ENCODE measurements around the gene PHF21A.
A peak's percentile ranks its signal among the peaks of the same experiment; 100 is the strongest.
"Not testable (repeated sequence)": the region's sequence is repeated elsewhere in the genome, so short reads cannot be mapped to it uniquely, and the experiment has no call there.

Gene PHF21A

GRCh38 chr11:45918331-45918941 lies 202.8 kb downstream of the PHF21A start:
- peak; percentile 73 for DNase-seq

- DNase-seq: peak; percentile 96
These were observed 203.5 kb downstream of the PHF21A start, which contains the start of gene PEX16 for GRCh38 chr11:45917623-45918330. TSS of gene PEX16 (minus strand) at chr11:45917877. CDS start at chr11:45917811, 66 bp downstream.

GRCh38 chr11:45917286-45917622 lies 204.0 kb downstream of the PHF21A start:
- no peak for DNase-seq

DNA sequence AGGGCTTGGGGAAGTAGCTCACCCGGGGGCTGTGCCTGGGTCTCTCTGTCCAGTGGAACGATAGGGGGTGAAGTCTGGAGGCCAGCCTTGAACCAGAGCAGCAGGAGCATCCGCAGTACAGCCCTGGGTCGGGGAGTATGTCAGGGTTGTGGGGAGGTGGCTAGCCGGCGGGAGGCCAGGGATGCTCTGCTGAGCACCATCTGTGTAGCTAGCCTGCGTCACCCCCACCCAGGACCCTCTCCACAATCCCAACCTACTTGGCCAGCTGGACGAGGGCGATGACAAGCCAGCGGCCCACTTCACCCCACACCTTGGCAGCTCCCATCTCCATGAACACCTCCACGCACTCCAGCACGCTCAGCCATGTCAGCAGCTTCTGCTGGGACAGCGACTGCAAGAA lies 205.8 kb downstream of the PHF21A start:
- DNase-seq: no peak

GRCh38 chr11:45913942-45914635 lies 207.2 kb downstream of the PHF21A start:
- DNase-seq: no peak

DNA sequence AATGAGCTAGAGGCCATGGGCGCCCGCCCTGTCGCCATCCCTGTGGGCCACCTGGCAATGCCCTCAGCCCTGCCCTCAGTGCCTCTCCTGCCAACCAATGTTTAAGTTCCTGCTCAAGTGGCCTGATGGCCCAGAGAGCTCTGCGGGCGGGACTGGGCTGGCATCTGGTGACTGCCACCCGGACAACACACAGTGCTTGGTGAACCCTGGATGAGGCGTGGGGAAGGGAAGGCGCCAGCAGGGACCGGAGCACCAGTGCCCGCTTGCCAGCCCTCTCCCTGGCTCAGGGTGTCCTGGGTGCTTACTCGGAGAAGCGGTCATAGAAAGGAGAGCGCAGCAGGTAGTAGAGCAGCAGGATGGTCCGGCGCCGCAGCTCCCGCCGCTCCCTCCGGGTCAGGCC lies 207.7 kb downstream of the PHF21A start:
- DNase-seq: no peak

- no peak for DNase-seq
These were observed 210.6 kb downstream of the PHF21A start for GRCh38 chr11:45910623-45911022.

DNA sequence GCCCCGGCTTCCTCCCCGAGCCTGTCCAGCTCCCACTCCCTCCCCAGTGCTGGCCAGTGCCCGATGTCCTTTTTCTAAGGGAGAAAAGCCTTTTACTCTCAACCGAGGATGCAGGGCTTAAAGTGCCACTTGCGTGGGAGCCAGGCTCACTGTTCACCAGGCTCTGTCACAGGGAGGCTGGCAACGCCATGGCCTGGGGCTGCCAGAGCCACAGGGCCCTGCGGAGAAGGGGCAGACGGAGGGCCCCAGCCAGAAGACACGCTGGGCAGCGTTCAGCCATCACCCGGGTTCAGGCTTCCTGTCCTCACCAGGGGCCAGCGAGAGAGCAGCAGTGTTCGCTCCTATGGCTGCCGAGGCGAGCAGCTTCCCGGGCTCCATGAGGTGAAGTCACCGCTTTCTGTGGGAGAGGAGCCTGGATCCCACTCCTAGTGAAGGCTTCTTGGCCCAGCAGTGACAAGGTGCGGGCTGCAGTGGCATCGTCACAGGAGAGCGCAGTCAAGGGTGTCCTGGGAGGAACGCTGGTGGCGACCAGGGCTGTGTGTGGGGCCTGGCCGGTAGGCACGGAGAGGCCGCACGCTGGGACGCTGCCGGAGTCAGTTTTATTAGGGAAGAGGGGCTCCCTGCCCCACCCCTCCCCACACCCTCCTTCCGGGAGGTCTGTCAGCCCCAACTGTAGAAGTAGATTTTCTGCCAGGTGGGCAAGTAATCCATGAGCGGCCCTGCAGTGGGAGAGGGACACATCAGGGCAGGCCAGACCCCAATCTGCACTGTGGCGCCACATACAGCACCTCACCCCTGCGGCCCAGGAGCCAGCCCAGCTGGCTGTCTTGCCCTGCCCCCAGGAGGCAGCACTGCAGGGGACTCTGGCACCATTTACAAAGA lies 211.4 kb downstream of the PHF21A start:
- DNase-seq: no peak

DNA sequence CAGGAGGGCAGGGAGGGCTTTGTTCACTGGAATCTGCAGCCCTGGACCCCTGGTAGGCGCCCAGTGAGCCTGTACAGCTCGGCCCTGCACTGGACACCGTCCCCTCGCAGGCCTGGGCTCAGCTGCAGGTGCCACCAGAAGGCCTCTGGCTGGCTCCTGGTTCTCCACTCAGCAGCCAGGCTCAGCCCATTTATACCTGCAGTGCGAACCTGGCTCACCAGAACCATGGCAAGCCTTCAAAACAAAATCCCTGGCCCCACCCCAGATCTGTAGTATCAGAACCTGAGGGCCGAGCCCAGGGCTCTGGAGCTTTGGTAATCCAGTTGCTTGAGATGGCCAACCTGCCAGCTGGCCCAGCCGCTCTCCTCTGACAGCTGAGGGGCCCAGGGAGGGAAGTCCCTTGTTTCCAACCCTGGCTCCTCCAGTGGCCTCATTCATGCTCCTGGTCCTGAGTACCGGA lies 213.3 kb downstream of the PHF21A start:
- no peak for DNase-seq

DNA sequence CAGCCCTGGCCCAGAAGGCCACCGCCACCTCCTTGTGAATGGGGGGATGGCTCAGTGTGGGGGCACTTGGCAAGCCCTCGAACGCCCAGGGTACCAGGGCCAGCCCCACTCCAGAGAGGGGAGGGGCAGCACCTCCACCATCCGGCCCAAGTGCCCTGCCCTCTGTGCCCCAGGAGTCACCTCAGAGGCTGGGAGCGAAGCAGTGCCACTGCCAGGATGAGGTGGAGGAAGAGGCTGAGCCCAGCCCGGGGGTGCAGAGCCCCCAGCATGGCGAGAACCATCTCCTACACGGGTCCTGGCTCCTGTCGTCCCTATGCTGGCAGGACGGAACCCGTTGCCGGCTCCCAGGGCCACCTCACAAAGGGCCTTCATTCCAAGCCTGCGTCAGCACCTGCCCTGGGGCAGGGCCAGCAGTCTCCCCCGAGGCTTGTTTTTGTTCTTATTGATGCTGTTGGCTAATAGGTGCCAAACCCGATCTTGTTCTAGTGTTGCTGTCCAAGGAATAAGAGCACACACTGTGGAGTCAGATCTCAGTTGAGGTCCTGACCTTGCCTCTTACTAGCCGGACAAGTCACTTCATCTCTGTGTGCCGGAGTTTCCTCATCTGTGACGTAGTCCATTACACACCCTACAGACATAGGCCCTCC lies 214.2 kb downstream of the PHF21A start, which contains the start of gene FREY1:
Gene FREY1, minus strand, starts transcription at position 307 of the 647 bp plus-strand sequence. Its CDS starts 26 bp downstream, at position 281.
- no peak for DNase-seq

DNA sequence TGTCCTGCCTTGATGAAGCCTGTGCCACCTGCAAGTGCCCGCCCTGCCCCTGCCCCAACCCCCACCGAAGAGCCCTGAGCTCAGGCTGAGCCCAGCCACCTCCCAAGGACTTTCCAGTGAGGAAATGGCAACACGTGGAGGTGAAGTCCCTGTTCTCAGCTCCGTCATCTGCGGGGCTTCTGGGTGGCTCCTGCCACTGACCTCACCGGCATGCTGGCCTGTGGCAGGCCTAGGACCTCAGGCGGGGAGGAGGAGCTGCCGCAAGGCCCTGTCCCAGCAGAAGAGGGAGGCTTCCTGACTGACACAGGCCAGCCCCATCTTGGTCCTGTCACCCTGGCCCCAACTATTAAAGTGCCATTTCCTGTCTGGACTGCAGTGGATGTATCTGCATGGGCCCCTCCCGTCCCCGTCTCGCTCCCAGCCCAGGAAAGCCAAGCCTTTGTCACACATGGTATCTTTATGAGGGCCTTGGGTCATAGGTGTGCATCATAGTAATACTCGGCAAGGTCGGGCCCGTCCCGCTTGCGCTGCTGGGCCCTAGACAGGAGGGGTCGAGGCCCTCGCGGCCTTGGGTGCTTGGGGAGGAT lies 215.1 kb downstream of the PHF21A start:
- no peak for DNase-seq

GRCh38 chr11:45905576-45905975 lies 215.7 kb downstream of the PHF21A start:
- not testable (repeated sequence) for DNase-seq

DNA sequence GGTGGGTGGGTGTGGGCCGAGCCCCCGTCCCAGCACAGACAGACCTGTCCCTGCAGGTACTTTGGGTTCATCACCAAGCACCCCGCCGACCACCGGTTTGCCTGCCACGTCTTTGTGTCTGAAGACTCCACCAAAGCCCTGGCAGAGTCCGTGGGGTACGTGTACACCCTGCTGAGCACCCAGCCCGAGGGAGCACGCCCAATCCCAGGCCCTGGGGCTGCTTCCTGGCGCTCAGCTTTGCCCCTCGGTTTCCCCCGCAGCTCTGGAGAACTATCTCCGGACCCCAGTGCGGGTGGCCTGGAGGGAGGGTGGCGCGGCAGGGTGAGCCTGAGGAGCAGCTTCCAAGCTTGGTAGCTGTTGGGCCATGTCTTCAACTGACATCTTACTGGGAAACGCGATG lies 216.2 kb downstream of the PHF21A start:
- no peak for DNase-seq

DNA sequence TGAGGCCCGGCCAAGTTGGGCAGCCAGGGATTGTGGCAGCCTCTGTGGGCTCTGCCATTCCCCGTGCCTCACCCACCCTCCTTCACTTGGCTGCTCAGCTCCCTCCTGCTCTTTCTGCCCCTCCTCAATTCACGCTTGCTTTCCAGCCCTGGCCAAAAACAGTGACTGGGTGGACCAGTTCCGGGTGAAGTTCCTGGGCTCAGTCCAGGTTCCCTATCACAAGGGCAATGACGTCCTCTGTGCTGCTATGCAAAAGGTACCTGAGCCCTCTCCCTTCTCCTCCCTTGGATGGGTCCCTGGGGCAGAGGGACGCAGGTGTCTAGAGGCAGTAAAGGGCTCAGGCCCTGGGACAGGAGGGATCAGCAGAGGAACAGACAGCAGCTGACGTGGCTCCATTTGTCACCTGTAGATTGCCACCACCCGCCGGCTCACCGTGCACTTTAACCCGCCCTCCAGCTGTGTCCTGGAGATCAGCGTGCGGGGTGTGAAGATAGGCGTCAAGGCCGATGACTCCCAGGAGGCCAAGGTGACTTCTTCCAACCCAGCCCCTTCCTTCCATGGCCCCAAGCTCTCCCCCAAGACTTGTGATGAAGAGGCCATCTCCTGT lies 216.8 kb downstream of the PHF21A start:
- no peak for DNase-seq

DNA sequence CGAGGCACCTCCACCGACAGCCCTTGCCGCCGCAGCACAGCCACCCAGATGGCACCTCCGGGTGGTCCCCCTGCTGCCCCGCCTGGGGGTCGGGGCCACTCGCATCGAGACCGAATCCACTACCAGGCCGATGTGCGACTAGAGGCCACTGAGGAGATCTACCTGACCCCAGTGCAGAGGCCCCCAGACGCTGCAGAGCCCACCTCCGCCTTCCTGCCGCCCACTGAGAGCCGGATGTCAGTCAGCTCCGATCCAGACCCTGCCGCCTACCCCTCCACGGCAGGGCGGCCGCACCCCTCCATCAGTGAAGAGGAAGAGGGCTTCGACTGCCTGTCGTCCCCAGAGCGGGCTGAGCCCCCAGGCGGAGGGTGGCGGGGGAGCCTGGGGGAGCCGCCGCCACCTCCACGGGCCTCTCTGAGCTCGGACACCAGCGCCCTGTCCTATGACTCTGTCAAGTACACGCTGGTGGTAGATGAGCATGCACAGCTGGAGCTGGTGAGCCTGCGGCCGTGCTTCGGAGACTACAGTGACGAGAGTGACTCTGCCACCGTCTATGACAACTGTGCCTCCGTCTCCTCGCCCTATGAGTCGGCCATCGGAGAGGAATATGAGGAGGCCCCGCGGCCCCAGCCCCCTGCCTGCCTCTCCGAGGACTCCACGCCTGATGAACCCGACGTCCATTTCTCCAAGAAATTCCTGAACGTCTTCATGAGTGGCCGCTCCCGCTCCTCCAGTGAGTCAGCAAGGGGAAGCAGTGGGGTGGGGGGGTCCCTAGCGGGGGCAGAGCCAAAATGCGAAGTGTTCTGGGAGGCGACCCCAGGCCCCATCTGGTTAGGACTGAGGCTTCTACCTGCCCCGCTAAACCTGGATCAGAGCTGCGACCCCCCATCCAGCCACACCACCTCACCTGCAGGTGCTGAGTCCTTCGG lies 218.5 kb downstream of the PHF21A start:
- no peak for DNase-seq

- no peak for DNase-seq
These were observed 219.6 kb downstream of the PHF21A start for GRCh38 chr11:45901626-45902025.

DNA sequence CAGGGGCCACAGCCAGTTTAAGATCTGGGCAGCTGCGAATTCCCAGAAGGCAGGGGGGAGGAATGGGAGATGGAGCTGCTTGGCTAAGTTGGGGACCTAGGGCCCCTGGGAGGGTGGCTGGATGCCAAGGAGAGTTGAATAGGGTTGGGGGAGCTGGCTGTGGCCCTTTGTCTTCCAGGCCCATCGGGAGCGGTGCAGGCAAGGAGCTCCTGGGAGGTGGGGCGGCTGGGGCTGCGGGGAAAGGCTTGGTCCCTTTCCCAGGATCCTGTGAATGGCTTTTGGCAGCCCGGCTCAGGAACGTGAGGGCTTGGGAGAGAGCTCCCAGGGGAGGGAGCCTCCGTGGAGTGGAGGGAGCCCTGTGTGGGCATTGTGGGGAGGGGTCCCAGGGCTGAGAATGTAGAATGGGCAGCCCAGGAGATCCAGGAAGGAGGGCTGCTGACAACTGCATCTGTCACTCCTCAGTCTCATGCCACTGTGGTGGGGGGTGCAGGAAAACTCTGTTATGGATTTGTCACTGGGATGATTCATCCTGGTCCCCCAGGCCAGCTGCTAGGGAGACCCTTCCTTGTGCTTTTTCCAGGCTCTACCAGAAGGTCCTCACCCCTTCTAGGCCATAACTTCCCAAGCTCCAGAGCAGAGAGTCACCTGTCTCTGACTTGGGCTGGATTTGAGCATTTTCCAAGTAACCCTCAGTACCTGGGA lies 220.2 kb downstream of the PHF21A start:
- DNase-seq: no peak

DNA sequence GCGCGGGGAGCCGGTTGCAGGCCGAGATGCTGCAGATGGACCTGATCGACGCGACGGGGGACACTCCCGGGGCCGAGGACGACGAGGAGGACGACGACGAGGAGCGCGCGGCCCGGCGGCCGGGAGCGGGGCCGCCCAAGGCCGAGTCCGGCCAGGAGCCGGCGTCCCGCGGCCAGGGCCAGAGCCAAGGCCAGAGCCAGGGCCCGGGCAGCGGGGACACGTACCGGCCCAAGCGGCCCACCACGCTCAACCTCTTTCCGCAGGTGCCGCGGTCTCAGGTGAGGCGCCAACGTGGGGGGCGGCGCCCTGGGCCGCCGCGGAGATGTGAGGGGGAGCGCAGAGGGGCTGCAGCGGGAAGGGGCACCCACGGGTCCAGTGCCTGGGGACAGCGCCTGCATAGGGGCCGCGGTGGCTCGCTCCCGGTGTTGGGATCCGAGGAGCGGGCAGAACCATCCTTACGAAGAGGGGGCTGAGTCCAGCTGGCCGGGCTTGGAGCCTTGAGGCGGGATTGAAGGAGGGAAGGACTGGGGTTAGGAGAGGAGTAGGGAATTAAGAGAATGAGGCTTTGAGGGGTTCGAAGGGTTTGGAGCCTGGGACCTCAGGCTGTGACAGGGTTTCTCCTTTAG lies 221.0 kb downstream of the PHF21A start:
- DNase-seq: not testable (repeated sequence)
